ENCODE measurements around the gene SSH2.

SSH2 gene

DNA sequence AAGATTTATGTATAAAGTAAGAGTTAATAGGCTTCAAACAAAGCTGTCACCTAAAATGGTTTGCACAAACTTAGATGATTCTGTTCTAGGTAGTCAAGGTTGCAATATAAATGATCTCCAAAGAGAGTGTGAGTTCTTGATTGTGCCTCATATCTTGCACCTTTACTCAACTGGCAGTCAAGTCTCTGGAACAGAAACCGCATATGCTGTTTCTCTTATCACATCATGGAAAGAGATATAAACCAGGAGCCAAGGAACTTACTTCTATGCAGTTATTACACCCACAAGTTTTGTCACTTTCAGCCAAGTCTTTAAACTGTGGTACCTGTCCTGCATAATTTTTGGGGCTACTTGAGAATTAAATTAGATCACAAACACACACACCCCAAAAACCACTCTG is 5.2 kb downstream of the SSH2 start:
- TF ChIP-seq, protein P1, sequence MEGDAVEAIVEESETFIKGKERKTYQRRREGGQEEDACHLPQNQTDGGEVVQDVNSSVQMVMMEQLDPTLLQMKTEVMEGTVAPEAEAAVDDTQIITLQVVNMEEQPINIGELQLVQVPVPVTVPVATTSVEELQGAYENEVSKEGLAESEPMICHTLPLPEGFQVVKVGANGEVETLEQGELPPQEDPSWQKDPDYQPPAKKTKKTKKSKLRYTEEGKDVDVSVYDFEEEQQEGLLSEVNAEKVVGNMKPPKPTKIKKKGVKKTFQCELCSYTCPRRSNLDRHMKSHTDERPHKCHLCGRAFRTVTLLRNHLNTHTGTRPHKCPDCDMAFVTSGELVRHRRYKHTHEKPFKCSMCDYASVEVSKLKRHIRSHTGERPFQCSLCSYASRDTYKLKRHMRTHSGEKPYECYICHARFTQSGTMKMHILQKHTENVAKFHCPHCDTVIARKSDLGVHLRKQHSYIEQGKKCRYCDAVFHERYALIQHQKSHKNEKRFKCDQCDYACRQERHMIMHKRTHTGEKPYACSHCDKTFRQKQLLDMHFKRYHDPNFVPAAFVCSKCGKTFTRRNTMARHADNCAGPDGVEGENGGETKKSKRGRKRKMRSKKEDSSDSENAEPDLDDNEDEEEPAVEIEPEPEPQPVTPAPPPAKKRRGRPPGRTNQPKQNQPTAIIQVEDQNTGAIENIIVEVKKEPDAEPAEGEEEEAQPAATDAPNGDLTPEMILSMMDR (IDR thresholded peaks at IDR 0.05; ENCODE audit: insufficient read depth, low read length, missing control alignments): no peak
- DNase-seq (ENCODE audit: low read depth, low spot score): no peak
- H3K4me3 ChIP-seq (ENCODE audit: low read depth, low read length): no peak overlapping the region
- ChIA-PET POLR2A (no interaction called here), CTCF (interaction anchor here (1.0 kb wide), 1 partner anchor 8 kb away, joined by 3 read pairs; no protein-coding TSS in a partner anchor)

DNA sequence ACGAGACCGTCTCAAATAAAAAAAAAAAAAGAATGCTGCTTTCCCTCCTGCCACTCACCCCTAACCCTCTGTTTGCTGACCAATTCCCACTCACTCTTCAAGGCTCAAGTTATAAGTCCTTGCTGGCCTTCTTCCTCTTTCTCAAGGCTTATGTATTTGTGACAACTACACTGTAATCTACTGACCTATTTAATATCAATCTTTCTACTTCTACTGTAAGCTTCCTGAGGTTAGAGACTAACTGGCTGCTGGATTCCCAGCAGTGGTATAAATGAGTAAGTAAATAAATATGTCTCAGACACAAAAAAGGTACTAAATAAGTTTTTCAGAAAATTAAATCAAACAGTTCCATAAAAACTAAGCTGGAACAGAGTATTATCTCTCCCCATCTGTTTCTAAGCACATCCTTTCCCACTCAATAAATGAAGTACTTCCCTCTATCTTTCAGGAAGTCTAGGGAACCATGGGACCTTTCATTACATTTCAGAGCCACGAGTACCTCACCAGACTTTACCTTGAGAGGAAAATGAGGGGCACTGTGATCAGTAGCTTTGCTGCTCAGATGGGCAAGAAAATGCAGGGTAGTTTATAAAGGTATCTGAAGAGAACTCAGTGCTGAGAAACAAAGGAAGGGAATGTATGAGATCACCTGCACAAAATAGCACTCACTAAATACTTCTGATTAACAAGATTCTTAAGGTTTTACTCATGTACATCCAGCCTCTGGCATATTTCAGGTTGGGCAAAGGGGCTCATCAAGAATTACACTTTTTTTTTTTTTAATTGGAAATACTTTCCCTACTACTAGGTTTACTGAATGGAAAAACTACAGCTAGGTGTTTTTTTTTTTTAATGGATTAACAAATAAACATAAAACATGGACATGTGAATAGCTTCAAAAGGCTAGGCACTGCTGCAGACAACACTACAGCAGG is 10.8 kb downstream of the SSH2 start:
- DNase-seq (ENCODE audit: low read depth, low spot score): no peak
- TF ChIP-seq, protein P1 (IDR thresholded peaks at IDR 0.05; ENCODE audit: insufficient read depth, low read length, missing control alignments): no peak
- POLR2A ChIA-PET: interaction anchor here (0.7 kb wide), 1 partner anchor 12 kb away, joined by 3 read pairs; no protein-coding TSS in a partner anchor
- CTCF ChIA-PET: interaction anchor here (0.8 to 7.1 kb wide), 11 partner anchors 10 to 280 kb away, joined by 3 to 78 read pairs (median 5); partner anchors contain the start of gene SSH2
- no peak overlapping the region for H3K4me3 ChIP-seq (ENCODE audit: low read depth, low read length)

DNA sequence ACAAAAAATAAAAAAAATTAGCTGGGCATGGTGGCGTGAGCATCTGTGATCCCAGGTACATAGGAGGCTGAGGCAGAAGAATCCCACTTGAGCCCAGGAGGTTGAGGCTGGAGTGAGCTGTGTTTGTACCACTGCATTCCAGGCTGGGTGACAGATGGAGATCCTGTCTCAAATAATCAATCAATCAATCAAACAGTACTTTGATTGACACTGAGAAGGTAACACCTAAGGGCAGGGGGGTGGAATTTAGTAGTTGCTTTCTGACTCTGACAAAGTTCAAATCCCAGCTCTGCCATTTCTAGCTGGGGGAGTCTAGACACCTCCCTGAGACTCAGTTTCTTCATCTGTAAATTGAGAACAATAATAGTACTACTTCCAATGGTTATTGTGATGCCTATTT is 12.0 kb downstream of the SSH2 start:
- TF ChIP-seq, protein P1 (IDR thresholded peaks at IDR 0.05; ENCODE audit: insufficient read depth, low read length, missing control alignments): no peak
- no peak for DNase-seq (ENCODE audit: low read depth, low spot score)
- CTCF ChIA-PET: interaction anchor here (1.4 to 7.1 kb wide), 3 partner anchors 13 to 175 kb away, joined by 4 to 78 read pairs (median 4); partner anchors contain the start of gene SSH2
- POLR2A ChIA-PET: no interaction called here
- H3K4me3 ChIP-seq (ENCODE audit: low read depth, low read length): no peak overlapping the region

DNA sequence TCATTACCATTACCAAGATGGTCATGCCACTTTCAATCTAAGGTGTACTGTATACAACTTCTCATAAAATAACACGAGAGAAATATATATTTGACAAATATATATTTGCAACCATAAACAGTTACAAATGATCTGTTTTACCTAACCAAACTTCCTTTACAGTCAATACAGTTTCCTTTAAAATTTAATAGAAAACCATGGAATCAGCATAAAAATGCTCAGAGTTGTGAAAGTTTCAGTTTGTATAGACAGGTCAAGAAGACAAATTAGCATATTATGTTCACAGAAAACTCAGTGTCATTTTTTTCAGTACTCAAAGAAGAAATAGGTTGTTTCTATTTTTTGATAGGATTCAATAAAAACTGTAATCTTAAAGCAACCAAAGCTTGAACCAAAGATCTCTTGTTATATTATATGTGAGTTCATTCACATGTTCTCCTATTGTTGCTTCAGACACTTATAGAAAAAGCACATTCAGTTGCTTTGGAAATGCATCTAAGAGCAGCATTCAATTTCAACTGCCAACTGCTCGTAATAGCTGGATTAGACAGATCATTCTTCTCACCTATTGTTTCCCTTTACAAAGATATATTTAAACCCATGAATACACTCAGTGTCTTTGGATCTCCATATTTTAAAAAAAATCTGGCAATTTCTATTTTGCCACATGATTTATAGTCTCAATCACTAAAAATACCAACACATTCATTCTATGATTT is 15.1 kb downstream of the SSH2 start:
- TF ChIP-seq, protein P1 (IDR thresholded peaks at IDR 0.05; ENCODE audit: insufficient read depth, low read length, missing control alignments): no peak
- ChIA-PET POLR2A (interaction anchor here (0.6 kb wide), 1 partner anchor 12 kb away, joined by 3 read pairs; no protein-coding TSS in a partner anchor), CTCF (no interaction called here)
- no peak overlapping the region for H3K4me3 ChIP-seq (ENCODE audit: low read depth, low read length)
- DNase-seq (ENCODE audit: low read depth, low spot score): no peak

DNA sequence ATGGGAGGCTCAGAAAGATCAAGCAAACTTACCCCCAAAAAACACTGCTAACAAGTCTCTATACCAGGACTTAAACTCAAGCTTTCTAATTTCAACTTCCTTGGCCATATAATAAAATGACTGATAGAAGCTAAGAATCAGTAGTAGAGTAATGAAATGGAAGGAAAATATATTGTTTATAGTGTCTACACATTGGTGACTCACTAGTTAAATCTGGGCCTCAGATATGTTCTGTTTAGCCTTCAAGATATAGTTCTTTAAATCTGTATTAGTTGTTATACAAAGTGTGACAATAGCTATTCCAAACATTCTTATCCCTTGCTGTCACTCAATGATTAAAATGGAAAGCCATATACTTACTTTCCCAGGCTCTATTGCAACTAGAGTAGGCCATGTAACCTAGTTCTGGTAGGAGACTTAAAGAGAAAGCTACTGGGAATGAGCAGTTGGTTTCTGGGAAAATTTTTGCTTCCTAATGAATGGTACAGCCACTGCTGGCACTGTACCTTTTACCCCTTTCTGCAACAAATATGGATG is 18.3 kb downstream of the SSH2 start:
- TF ChIP-seq, protein P1 (IDR thresholded peaks at IDR 0.05; ENCODE audit: insufficient read depth, low read length, missing control alignments): no peak
- POLR2A ChIA-PET: no interaction called here
- H3K4me3 ChIP-seq (ENCODE audit: low read depth, low read length): no peak overlapping the region
- CTCF ChIA-PET: interaction anchor here (0.7 to 1.6 kb wide), 3 partner anchors 9 to 107 kb away, joined by 3 to 5 read pairs (median 4); no protein-coding TSS in a partner anchor
- no peak for DNase-seq (ENCODE audit: low read depth, low spot score)

Data from AG04449 (cell line).